SH-SY5Y (cell line): ENCODE data around the gene FAM174C.

Experiments used
- GATA2 ChIP-seq: IDR thresholded peaks from 2 replicates; pipeline ENCODE4 v1.6.1; 2011; ENCODE audit warnings: mild to moderate bottlenecking, low read depth, low read length
- GATA3 ChIP-seq: IDR thresholded peaks from 2 replicates; pipeline ENCODE4 v1.6.1; 2011; ENCODE audit warnings: low read depth, mild to moderate bottlenecking, low read length, moderate library complexity

DNA sequence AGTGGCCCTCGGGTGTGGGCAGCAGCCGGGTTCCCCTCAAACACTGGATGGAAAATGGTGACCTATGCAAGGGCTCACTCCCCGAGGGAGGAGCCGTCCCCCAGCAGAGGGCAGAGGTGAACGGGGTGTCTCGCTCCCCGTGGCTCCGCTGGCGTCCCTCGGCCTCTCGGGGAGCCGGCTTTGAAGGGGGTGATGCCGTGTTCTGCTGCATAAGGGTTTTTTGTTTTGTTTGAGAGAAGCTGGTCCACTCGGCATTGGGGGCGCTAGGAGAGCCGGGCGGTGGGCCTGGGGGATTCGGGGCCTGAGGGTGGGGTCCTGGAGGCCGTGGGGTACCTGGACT, 14.3 kb downstream of the FAM174C start:
- TF ChIP-seq GATA3 (no peak), GATA2 (no peak)
